OCI-LY7 (cell line): ENCODE data around the gene EME2.

ENCODE experiments used
- EZH2phosphoT487 ChIP-seq: fragments of 200-600 bp; sonication (generic); IDR thresholded peaks from 2 replicates; pipeline ENCODE4 v1.6.1; 2018; ENCODE audit warnings: low read depth, borderline replicate concordance, mild to moderate bottlenecking, mixed run types, antibody characterized with exemption, low read length, moderate library complexity, mixed read lengths
- TF ChIP-seq, protein P1 (sequence below): fragments of 200-600 bp; sonication (generic); conservative IDR thresholded peaks from 2 replicates; pipeline ENCODE4 v1.5.1; 2014; ENCODE audit warnings: mild to moderate bottlenecking, antibody characterized with exemption, low read length, moderate library complexity, mixed read lengths

DNA sequence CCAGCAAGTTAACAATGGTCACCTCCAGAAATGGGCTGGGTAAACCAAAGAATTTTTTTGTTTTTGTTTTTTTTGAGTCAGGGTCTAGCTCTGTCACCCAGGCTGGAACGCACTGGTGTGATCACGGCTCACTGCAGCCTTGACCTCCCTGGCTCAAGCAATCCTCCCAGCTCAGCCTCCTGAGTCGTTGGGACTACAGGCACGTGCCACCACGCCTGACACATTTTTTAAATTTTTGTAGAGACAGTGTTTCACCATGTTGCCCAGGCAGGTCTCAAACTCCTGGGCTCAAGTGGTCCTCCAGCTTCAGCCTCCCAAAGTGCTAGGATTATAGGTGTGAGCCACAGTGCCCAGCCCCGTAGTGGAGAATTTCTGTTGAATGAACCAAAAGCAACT is 8.1 kb downstream of the EME2 start:
- TF ChIP-seq, protein P1, sequence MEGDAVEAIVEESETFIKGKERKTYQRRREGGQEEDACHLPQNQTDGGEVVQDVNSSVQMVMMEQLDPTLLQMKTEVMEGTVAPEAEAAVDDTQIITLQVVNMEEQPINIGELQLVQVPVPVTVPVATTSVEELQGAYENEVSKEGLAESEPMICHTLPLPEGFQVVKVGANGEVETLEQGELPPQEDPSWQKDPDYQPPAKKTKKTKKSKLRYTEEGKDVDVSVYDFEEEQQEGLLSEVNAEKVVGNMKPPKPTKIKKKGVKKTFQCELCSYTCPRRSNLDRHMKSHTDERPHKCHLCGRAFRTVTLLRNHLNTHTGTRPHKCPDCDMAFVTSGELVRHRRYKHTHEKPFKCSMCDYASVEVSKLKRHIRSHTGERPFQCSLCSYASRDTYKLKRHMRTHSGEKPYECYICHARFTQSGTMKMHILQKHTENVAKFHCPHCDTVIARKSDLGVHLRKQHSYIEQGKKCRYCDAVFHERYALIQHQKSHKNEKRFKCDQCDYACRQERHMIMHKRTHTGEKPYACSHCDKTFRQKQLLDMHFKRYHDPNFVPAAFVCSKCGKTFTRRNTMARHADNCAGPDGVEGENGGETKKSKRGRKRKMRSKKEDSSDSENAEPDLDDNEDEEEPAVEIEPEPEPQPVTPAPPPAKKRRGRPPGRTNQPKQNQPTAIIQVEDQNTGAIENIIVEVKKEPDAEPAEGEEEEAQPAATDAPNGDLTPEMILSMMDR, result no peak
- no peak for TF ChIP-seq EZH2phosphoT487
